ENCODE measurements around the gene HIVEP3.

HIVEP3 gene

DNA sequence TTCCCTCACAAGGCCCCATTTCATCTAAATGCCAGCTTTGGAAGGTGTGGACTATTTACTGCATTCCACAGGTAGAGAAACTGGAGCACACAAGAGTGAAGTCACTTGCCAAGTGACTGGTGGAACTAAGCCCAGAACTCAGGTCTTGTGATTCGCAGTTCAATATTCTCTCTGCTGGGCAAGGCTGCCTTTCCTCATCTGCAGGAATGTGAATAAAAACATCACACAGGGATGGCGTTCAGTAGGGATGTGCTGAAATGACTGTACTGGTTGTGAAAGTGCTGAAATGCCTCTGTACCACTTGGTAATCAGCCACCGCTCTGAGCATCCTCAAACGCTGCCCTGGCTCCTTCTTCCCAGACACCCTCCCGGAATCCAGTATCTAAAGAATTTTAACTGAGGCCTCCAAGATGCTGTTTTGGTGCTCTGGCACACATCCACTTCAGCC is 145.6 kb downstream of the HIVEP3 start:
- H3K9me2 ChIP-seq (ENCODE audit: low read depth, low read length): no peaks in the 10 kb centered on the region
- no peaks in the 10 kb centered on the region for H3K36me3 ChIP-seq (ENCODE audit: insufficient read depth, low read length)
- H4K20me1 ChIP-seq (ENCODE audit: insufficient read depth, low read length): no peaks in the 10 kb centered on the region
- no peak overlapping the region for H3K4me3 ChIP-seq (ENCODE audit: low read depth, low read length, poor library complexity, severe bottlenecking)
- H2AFZ ChIP-seq (ENCODE audit: low read length): no peak overlapping the region
- no peak overlapping the region for H3K9ac ChIP-seq (ENCODE audit: low read length)
- no peak overlapping the region for H3K4me2 ChIP-seq (ENCODE audit: low read length)
- no peaks in the 10 kb centered on the region for H3K27me3 ChIP-seq (ENCODE audit: insufficient read depth, low read length)
- no peaks in the 10 kb centered on the region for H3K79me2 ChIP-seq (ENCODE audit: insufficient read depth, low read length)
- TF ChIP-seq CTCF (IDR thresholded peaks at IDR 0.05; ENCODE audit: low read length) (no peak), EZH2 (IDR thresholded peaks at IDR 0.05; ENCODE audit: borderline replicate concordance, low read length) (no peak)
- H3K4me1 ChIP-seq (ENCODE audit: insufficient read depth, low read length, severe bottlenecking): peaks cover 13% of the 10 kb centered on the region
- H3F3A ChIP-seq (ENCODE audit: insufficient read depth, low read length): no peaks in the 10 kb centered on the region
- H3K9me3 ChIP-seq (ENCODE audit: low read length): no peaks in the 10 kb centered on the region
- H3K27ac ChIP-seq (ENCODE audit: low read depth, low read length, poor library complexity, severe bottlenecking): no peak overlapping the region

- Histone ChIP-seq H3K4me3 (ENCODE audit: low read depth, low read length, poor library complexity, severe bottlenecking) (no peak overlapping the region), H2AFZ (ENCODE audit: low read length) (no peak overlapping the region)
These were observed 149.7 kb downstream of the HIVEP3 start for GRCh38 chr1:41769068-41769467.

GRCh38 chr1:41768583-41768982 is 150.1 kb downstream of the HIVEP3 start:
- H3K4me3 ChIP-seq (ENCODE audit: low read depth, low read length, poor library complexity, severe bottlenecking): no peak overlapping the region
- no peaks in the 10 kb centered on the region for H3K9me2 ChIP-seq (ENCODE audit: low read depth, low read length)
- H3K4me2 ChIP-seq (ENCODE audit: low read length): no peak overlapping the region
- H3K9me3 ChIP-seq (ENCODE audit: low read length): no peaks in the 10 kb centered on the region
- no peak overlapping the region for H3K9ac ChIP-seq (ENCODE audit: low read length)
- H3K4me1 ChIP-seq (ENCODE audit: insufficient read depth, low read length, severe bottlenecking): peaks cover 22% of the 10 kb centered on the region
- H3K27ac ChIP-seq (ENCODE audit: low read depth, low read length, poor library complexity, severe bottlenecking): peak overlapping the region; percentile 22
- no peak for TF ChIP-seq EZH2 (IDR thresholded peaks at IDR 0.05; ENCODE audit: borderline replicate concordance, low read length)
- no peaks in the 10 kb centered on the region for H3K27me3 ChIP-seq (ENCODE audit: insufficient read depth, low read length)
- no peaks in the 10 kb centered on the region for H3K79me2 ChIP-seq (ENCODE audit: insufficient read depth, low read length)
- H3F3A ChIP-seq (ENCODE audit: insufficient read depth, low read length): no peaks in the 10 kb centered on the region
- H3K36me3 ChIP-seq (ENCODE audit: insufficient read depth, low read length): no peaks in the 10 kb centered on the region
- no peaks in the 10 kb centered on the region for H4K20me1 ChIP-seq (ENCODE audit: insufficient read depth, low read length)
- no peak overlapping the region for H2AFZ ChIP-seq (ENCODE audit: low read length)

More at GRCh38 chr1:41769068-41769467, 149.7 kb downstream of the HIVEP3 start:
- peaks cover 22% of the 10 kb centered on the region for H3K4me1 ChIP-seq (ENCODE audit: insufficient read depth, low read length, severe bottlenecking)
- no peaks in the 10 kb centered on the region for H3K27me3 ChIP-seq (ENCODE audit: insufficient read depth, low read length)
- H4K20me1 ChIP-seq (ENCODE audit: insufficient read depth, low read length): no peaks in the 10 kb centered on the region
- no peaks in the 10 kb centered on the region for H3K9me3 ChIP-seq (ENCODE audit: low read length)
- no peak for TF ChIP-seq EZH2 (IDR thresholded peaks at IDR 0.05; ENCODE audit: borderline replicate concordance, low read length)
- H3K4me2 ChIP-seq (ENCODE audit: low read length): no peak overlapping the region
- H3K9me2 ChIP-seq (ENCODE audit: low read depth, low read length): no peaks in the 10 kb centered on the region
- no peaks in the 10 kb centered on the region for H3K79me2 ChIP-seq (ENCODE audit: insufficient read depth, low read length)
- H3K27ac ChIP-seq (ENCODE audit: low read depth, low read length, poor library complexity, severe bottlenecking): peak overlapping the region; percentile 22
- no peaks in the 10 kb centered on the region for H3K36me3 ChIP-seq (ENCODE audit: insufficient read depth, low read length)
- no peaks in the 10 kb centered on the region for H3F3A ChIP-seq (ENCODE audit: insufficient read depth, low read length)
- H3K9ac ChIP-seq (ENCODE audit: low read length): no peak overlapping the region

- H3K27ac ChIP-seq (ENCODE audit: low read depth, low read length, poor library complexity, severe bottlenecking): peak overlapping the region; percentile 22
- H3K9ac ChIP-seq (ENCODE audit: low read length): no peak overlapping the region
- no peaks in the 10 kb centered on the region for H4K20me1 ChIP-seq (ENCODE audit: insufficient read depth, low read length)
- no peaks in the 10 kb centered on the region for H3K9me2 ChIP-seq (ENCODE audit: low read depth, low read length)
- H3K79me2 ChIP-seq (ENCODE audit: insufficient read depth, low read length): no peaks in the 10 kb centered on the region
- no peak overlapping the region for H2AFZ ChIP-seq (ENCODE audit: low read length)
- peaks cover 22% of the 10 kb centered on the region for H3K4me1 ChIP-seq (ENCODE audit: insufficient read depth, low read length, severe bottlenecking)
- no peaks in the 10 kb centered on the region; the same call in 1 of the 2 replicates for H3K36me3 ChIP-seq (ENCODE audit: insufficient read depth, low read length)
- no peaks in the 10 kb centered on the region for H3K27me3 ChIP-seq (ENCODE audit: insufficient read depth, low read length)
- TF ChIP-seq EZH2 (IDR thresholded peaks at IDR 0.05; ENCODE audit: borderline replicate concordance, low read length) (no peak), CTCF (IDR thresholded peaks at IDR 0.05; ENCODE audit: low read length) (no peak)
- H3K4me2 ChIP-seq (ENCODE audit: low read length): no peak overlapping the region
- no peaks in the 10 kb centered on the region for H3K9me3 ChIP-seq (ENCODE audit: low read length)
- H3K4me3 ChIP-seq (ENCODE audit: low read depth, low read length, poor library complexity, severe bottlenecking): no peak overlapping the region
- H3F3A ChIP-seq (ENCODE audit: insufficient read depth, low read length): no peaks in the 10 kb centered on the region
These were observed 150.9 kb downstream of the HIVEP3 start for GRCh38 chr1:41767534-41768525.

Data from OCI-LY1 (cell line).